ENCODE results near the gene STAC. TPM values are rescaled to one million over a fixed set of nuclear protein-coding genes. Genes with fewer than 3 reads are reported as not detected.

The STAC gene
- total RNA-seq, 1 donor: 3.3 TPM

- H3K79me2 ChIP-seq (ENCODE audit: insufficient read depth, low read length): no peaks in the 10 kb centered on the region
These were observed 27.8 kb downstream of the STAC start for GRCh38 chr3:36408146-36408545.

GRCh38 chr3:36409862-36410261, 29.6 kb downstream of the STAC start:
- TF ChIP-seq CTCF (IDR thresholded peaks at IDR 0.05; ENCODE audit: extremely low read depth, low read depth, low read length): no peak

More at GRCh38 chr3:36408146-36408545, 27.8 kb downstream of the STAC start:
- H3K4me3 ChIP-seq (ENCODE audit: insufficient read depth, low read length): no peak overlapping the region
- H2AFZ ChIP-seq (ENCODE audit: low read length): no peak overlapping the region
- no peak overlapping the region for H3K27ac ChIP-seq (ENCODE audit: low read depth, low read length)
- TF ChIP-seq CTCF (IDR thresholded peaks at IDR 0.05; ENCODE audit: extremely low read depth, low read depth, low read length): peak; percentile 12
- H3K36me3 ChIP-seq (ENCODE audit: insufficient read depth, low read length): no peaks in the 10 kb centered on the region
- no peak overlapping the region for H3K4me2 ChIP-seq (ENCODE audit: insufficient read depth, low read length)
- H3K4me1 ChIP-seq (ENCODE audit: insufficient read depth, low read length): no peaks in the 10 kb centered on the region
- H3K9me3 ChIP-seq (ENCODE audit: low read depth, low read length): no peaks in the 10 kb centered on the region
- H3K27me3 ChIP-seq (ENCODE audit: insufficient read depth, low read length): no peaks in the 10 kb centered on the region
- DNase-seq (ENCODE audit: insufficient read length, low spot score, missing footprints): no peak
- H4K20me1 ChIP-seq (ENCODE audit: insufficient read depth, low read length): no peaks in the 10 kb centered on the region

GRCh38 chr3:36411587-36411986, 31.3 kb downstream of the STAC start:
- Histone ChIP-seq H3K9me3 (ENCODE audit: low read depth, low read length) (no peaks in the 10 kb centered on the region), H4K20me1 (ENCODE audit: insufficient read depth, low read length) (no peaks in the 10 kb centered on the region), H3K4me2 (ENCODE audit: insufficient read depth, low read length) (no peak overlapping the region), H3K4me3 (ENCODE audit: insufficient read depth, low read length) (no peak overlapping the region), H3K27ac (ENCODE audit: low read depth, low read length) (no peak overlapping the region), H3K36me3 (ENCODE audit: insufficient read depth, low read length) (no peaks in the 10 kb centered on the region), H3K79me2 (ENCODE audit: insufficient read depth, low read length) (no peaks in the 10 kb centered on the region), H3K27me3 (ENCODE audit: insufficient read depth, low read length) (no peaks in the 10 kb centered on the region), H3K4me1 (ENCODE audit: insufficient read depth, low read length) (no peaks in the 10 kb centered on the region), H2AFZ (ENCODE audit: low read length) (no peak overlapping the region)
- no peak for DNase-seq (ENCODE audit: insufficient read length, low spot score, missing footprints)
- TF ChIP-seq CTCF (IDR thresholded peaks at IDR 0.05; ENCODE audit: extremely low read depth, low read depth, low read length): no peak

More at GRCh38 chr3:36409862-36410261, 29.6 kb downstream of the STAC start:
- Histone ChIP-seq H3K9me3 (ENCODE audit: low read depth, low read length) (no peaks in the 10 kb centered on the region), H3K4me1 (ENCODE audit: insufficient read depth, low read length) (no peaks in the 10 kb centered on the region), H3K27me3 (ENCODE audit: insufficient read depth, low read length) (no peaks in the 10 kb centered on the region), H3K36me3 (ENCODE audit: insufficient read depth, low read length) (no peaks in the 10 kb centered on the region), H4K20me1 (ENCODE audit: insufficient read depth, low read length) (no peaks in the 10 kb centered on the region), H2AFZ (ENCODE audit: low read length) (no peak overlapping the region), H3K79me2 (ENCODE audit: insufficient read depth, low read length) (no peaks in the 10 kb centered on the region), H3K4me3 (ENCODE audit: insufficient read depth, low read length) (no peak overlapping the region), H3K4me2 (ENCODE audit: insufficient read depth, low read length) (no peak overlapping the region), H3K27ac (ENCODE audit: low read depth, low read length) (no peak overlapping the region)
- peak; percentile 36 for DNase-seq (ENCODE audit: insufficient read length, low spot score, missing footprints)

- no peak overlapping the region for H3K4me3 ChIP-seq (ENCODE audit: insufficient read depth, low read length)
- H3K9me3 ChIP-seq (ENCODE audit: low read depth, low read length): no peaks in the 10 kb centered on the region
- no peaks in the 10 kb centered on the region for H4K20me1 ChIP-seq (ENCODE audit: insufficient read depth, low read length)
- no peak overlapping the region for H2AFZ ChIP-seq (ENCODE audit: low read length)
- no peaks in the 10 kb centered on the region for H3K79me2 ChIP-seq (ENCODE audit: insufficient read depth, low read length)
- no peaks in the 10 kb centered on the region for H3K4me1 ChIP-seq (ENCODE audit: insufficient read depth, low read length)
- H3K36me3 ChIP-seq (ENCODE audit: insufficient read depth, low read length): no peaks in the 10 kb centered on the region
- TF ChIP-seq CTCF (IDR thresholded peaks at IDR 0.05; ENCODE audit: extremely low read depth, low read depth, low read length): no peak
- no peak overlapping the region for H3K27ac ChIP-seq (ENCODE audit: low read depth, low read length)
- H3K4me2 ChIP-seq (ENCODE audit: insufficient read depth, low read length): no peak overlapping the region
- DNase-seq (ENCODE audit: insufficient read length, low spot score, missing footprints): no peak
- no peaks in the 10 kb centered on the region for H3K27me3 ChIP-seq (ENCODE audit: insufficient read depth, low read length)
These were observed 36.3 kb downstream of the STAC start for GRCh38 chr3:36416599-36416998.
